GM18519 (cell line): Measurements from ENCODE around the gene MAGEA12.
A peak's percentile ranks its signal among the peaks of the same experiment; 100 is the strongest.
"Not testable (repeated sequence)": the region's sequence is repeated elsewhere in the genome, so short reads cannot be mapped to it uniquely, and the experiment has no call there.

Experiments used
- ATAC-seq: cut with Tn5 transposase; IDR thresholded peaks from one replicate; pipeline ENCODE4 v1.9.1; 2021; ENCODE audit warnings: mild to moderate bottlenecking, moderate library complexity; ENCODE audit not compliant: unreplicated experiment, low FRiP score

MAGEA12 gene

GRCh38 chrX:152759544-152759943 lies 26.0 kb downstream of the MAGEA12 start:
- not testable (repeated sequence) for ATAC-seq

DNA sequence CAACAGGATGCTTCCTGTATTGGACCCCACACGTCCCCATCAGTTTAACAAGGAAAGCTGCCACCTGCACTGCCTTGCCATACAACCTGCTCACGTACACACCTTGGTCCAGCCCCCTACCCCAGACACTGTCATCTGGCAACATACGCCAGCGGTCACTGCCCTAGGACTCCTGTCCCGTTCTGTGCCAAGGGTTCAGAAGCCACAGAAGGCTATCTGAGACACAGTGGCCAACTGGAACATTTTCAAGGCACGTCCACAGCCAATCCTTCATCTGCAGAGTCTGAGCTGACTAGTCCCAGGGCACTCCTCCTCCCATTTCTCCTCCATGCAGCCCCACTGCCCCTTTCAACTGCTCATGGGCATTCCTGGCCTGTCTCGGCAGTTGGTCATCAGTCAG lies 28.0 kb downstream of the MAGEA12 start:
- ATAC-seq = not testable (repeated sequence)

DNA sequence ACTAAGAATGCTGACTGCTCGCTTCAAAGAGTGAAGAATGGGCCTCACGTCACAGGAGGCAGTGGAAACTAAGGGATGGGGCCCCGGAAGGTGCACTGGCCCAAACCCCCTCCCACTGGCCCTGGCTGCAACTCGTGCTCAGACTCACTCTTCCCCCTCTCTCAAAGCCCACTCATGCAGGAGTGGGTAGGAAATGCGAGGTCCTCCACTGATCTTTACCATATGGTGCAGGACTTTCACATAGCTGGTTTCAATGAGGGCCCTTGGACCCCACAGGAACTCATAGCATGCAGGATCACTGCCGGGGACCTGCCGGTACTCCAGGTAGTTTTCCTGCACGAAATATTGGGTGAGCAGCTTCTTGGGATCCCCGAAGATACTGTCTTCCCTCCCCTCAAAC lies 33.0 kb downstream of the MAGEA12 start:
- not testable (repeated sequence) for ATAC-seq

GRCh38 chrX:152769549-152770289 lies 36.2 kb downstream of the MAGEA12 start, which contains the start of gene MAGEA6:
MAGEA6 (minus strand) TSS chrX:152769689; CDS start chrX:152767650, 2,039 bp downstream.
- ATAC-seq = not testable (repeated sequence)

DNA sequence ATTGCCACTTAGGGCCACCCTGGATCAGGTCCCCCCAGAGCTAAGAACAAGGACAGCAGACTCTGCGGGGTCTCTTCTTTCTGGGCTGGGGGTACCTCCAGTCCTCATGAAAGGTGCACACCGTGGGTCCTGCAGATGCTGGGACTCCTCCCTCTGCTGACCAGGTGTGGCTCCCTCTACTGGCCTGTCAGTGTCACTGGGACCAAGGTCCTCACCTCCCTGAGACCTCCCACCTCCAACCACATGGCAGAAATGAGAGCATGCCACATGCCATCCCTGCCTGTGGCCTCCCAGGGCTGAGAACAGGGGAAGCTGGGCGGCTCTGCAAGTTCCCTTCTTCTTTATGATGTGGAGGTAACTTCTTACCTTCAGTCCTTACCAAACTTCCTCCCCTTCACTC lies 53.5 kb downstream of the MAGEA12 start:
- peak; percentile 81 for ATAC-seq
